Measurements from ENCODE around the gene SRL.

- TF ChIP-seq CTCF (IDR thresholded peaks at IDR 0.05) = no peak
- no peak for TF ChIP-seq POLR2A (IDR thresholded peaks at IDR 0.05)
Measured at GRCh38 chr16:4275861-4276260, 34.0 kb upstream of the SRL start.
